ENCODE data around the gene CDH13.

The CDH13 gene

DNA sequence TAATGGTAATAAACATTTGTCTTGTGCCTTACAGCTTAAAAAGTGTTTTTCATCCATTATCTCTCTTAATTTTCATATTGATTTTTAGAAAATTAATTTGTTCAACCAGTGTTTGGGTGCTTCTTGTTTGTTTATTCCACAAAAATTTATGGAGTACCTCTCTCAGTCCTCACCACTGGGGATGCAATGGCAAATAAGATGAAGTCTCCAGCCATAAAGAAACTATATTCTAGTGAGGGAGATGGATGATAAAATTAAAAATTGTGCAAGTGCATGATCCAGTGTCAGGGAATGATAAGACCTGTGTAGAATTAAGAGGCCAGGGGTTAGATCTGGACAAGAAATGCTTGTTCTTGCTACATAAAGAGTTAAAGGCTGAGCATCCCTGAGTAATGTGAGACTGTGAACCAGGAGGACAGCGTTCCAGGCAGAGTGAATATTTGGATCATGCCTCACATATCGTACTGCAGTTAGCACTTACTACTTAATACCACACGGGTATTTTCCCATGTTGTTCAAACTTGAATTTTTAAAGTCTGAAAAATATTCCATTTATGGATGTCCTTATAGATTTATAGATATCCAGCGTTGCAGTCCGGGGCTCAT lies 645.3 kb downstream of the CDH13 start:
- Histone ChIP-seq H3K27me3 (ENCODE audit: insufficient read depth, poor library complexity, severe bottlenecking) (no peaks in the 10 kb centered on the region), H3K4me3 (replicated peaks; ENCODE audit: insufficient read depth, low read length) (no peak overlapping the region), H3K27ac (replicated peaks) (no peak overlapping the region)
- DNase-seq (ENCODE audit: low read depth in 1 of 2, low spot score in 1 of 2): no peak
- TF ChIP-seq, protein P1, sequence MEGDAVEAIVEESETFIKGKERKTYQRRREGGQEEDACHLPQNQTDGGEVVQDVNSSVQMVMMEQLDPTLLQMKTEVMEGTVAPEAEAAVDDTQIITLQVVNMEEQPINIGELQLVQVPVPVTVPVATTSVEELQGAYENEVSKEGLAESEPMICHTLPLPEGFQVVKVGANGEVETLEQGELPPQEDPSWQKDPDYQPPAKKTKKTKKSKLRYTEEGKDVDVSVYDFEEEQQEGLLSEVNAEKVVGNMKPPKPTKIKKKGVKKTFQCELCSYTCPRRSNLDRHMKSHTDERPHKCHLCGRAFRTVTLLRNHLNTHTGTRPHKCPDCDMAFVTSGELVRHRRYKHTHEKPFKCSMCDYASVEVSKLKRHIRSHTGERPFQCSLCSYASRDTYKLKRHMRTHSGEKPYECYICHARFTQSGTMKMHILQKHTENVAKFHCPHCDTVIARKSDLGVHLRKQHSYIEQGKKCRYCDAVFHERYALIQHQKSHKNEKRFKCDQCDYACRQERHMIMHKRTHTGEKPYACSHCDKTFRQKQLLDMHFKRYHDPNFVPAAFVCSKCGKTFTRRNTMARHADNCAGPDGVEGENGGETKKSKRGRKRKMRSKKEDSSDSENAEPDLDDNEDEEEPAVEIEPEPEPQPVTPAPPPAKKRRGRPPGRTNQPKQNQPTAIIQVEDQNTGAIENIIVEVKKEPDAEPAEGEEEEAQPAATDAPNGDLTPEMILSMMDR (IDR thresholded peaks at IDR 0.05; ENCODE audit: insufficient read depth, low read length): no peak
- TF ChIP-seq SPI1 (IDR thresholded peaks at IDR 0.05; ENCODE audit: borderline replicate concordance, low read depth): no peak
- TF ChIP-seq, protein P2, sequence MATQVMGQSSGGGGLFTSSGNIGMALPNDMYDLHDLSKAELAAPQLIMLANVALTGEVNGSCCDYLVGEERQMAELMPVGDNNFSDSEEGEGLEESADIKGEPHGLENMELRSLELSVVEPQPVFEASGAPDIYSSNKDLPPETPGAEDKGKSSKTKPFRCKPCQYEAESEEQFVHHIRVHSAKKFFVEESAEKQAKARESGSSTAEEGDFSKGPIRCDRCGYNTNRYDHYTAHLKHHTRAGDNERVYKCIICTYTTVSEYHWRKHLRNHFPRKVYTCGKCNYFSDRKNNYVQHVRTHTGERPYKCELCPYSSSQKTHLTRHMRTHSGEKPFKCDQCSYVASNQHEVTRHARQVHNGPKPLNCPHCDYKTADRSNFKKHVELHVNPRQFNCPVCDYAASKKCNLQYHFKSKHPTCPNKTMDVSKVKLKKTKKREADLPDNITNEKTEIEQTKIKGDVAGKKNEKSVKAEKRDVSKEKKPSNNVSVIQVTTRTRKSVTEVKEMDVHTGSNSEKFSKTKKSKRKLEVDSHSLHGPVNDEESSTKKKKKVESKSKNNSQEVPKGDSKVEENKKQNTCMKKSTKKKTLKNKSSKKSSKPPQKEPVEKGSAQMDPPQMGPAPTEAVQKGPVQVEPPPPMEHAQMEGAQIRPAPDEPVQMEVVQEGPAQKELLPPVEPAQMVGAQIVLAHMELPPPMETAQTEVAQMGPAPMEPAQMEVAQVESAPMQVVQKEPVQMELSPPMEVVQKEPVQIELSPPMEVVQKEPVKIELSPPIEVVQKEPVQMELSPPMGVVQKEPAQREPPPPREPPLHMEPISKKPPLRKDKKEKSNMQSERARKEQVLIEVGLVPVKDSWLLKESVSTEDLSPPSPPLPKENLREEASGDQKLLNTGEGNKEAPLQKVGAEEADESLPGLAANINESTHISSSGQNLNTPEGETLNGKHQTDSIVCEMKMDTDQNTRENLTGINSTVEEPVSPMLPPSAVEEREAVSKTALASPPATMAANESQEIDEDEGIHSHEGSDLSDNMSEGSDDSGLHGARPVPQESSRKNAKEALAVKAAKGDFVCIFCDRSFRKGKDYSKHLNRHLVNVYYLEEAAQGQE (IDR thresholded peaks at IDR 0.05; ENCODE audit: insufficient replicate concordance, low read depth): no peak

DNA sequence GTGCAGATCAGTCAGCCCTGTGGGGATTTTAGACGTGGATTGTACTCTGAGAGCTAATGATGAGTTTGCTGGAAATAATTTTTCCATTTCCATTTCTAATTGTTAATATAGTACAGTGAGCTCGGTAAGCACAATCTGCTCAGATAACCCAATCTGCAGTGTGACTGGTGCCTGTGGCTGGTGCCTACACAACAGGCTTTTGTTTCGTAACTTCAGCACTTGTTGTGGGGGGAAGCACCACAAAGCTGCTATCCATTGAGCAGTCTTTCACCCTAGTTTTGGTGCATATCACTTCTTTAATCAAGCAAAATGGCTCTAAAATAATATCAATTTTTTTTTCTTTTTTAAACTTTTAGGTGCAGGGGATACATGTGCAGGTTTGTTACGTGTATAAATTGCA lies 646.1 kb downstream of the CDH13 start:
- no peak for DNase-seq (ENCODE audit: low read depth in 1 of 2, low spot score in 1 of 2)

DNA sequence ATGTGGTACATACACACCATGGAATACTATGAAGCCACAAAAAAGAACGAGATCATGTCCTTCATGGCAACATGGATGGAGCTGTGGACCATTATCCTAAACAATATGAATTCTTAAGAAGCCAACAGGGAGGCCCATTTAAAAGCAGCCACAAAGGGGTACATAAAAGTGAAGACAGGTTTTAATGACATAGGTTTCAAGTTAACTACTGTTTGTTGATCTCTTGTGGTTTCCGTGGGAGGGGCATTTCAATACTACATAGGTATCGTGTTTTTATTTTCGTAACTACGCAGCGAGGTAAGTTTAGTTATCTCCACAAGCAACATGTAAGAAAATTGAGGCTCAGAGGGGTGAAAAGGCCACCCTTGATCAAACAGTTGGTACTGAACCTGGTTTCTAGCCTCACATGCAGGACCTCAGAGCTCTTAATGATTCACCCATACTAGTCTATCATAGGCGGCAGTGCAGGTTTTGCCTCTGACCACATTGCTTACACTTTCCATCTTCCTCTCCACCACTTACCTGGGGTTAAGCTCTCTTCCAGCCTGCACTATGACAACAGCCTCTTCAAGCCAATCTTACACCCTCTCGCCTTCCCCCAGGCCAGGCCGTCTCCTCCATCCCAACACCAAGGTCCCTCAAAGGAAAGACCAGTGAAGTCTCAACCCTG lies 646.9 kb downstream of the CDH13 start:
- DNase-seq (ENCODE audit: low read depth in 1 of 2, low spot score in 1 of 2): no peak
- no peak overlapping the region for H3K4me3 ChIP-seq (replicated peaks; ENCODE audit: insufficient read depth, low read length)
- no peak overlapping the region for H3K27ac ChIP-seq (replicated peaks)
- TF ChIP-seq, protein P1 (IDR thresholded peaks at IDR 0.05; ENCODE audit: insufficient read depth, low read length): no peak
- TF ChIP-seq GABPA (IDR thresholded peaks at IDR 0.05; ENCODE audit: low read depth) (no peak), POLR2AphosphoS5 (IDR thresholded peaks at IDR 0.05; ENCODE audit: low read depth) (no peak), SPI1 (IDR thresholded peaks at IDR 0.05; ENCODE audit: borderline replicate concordance, low read depth) (no peak)
- TF ChIP-seq, protein P2 (IDR thresholded peaks at IDR 0.05; ENCODE audit: insufficient replicate concordance, low read depth): no peak
- H3K27me3 ChIP-seq (ENCODE audit: insufficient read depth, poor library complexity, severe bottlenecking): no peaks in the 10 kb centered on the region

More for the DNA sequence above, 646.1 kb downstream of the CDH13 start:
- H3K27ac ChIP-seq (replicated peaks): no peak overlapping the region
- H3K27me3 ChIP-seq (ENCODE audit: insufficient read depth, poor library complexity, severe bottlenecking): no peaks in the 10 kb centered on the region
- no peak overlapping the region for H3K4me3 ChIP-seq (replicated peaks; ENCODE audit: insufficient read depth, low read length)
- TF ChIP-seq POLR2AphosphoS5 (IDR thresholded peaks at IDR 0.05; ENCODE audit: low read depth): no peak

DNA sequence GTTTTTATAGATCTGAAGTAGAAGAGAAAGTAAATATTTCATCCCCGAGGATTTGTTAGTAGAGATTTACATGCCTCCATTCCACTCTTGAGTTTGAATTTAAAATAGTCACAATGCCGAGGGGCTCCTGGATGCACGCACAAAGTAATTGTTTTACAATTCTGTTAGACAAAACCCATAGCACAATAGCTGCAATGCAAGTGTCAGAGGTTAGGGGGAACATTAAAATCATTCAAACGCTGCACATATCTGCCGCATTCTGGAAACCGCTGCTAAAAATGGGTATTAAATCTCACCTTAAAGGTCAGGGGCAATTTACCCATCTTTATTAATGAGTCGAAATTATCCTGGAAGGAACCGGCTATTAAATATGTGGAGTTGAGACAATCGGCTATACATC lies 652.5 kb downstream of the CDH13 start:
- no peak for DNase-seq (ENCODE audit: low read depth in 1 of 2, low spot score in 1 of 2)
- TF ChIP-seq SPI1 (IDR thresholded peaks at IDR 0.05; ENCODE audit: borderline replicate concordance, low read depth) (no peak), GABPA (IDR thresholded peaks at IDR 0.05; ENCODE audit: low read depth) (no peak), POLR2AphosphoS5 (IDR thresholded peaks at IDR 0.05; ENCODE audit: low read depth) (no peak)
- TF ChIP-seq, protein P1 (IDR thresholded peaks at IDR 0.05; ENCODE audit: insufficient read depth, low read length): no peak
- no peaks in the 10 kb centered on the region for H3K27me3 ChIP-seq (ENCODE audit: insufficient read depth, poor library complexity, severe bottlenecking)
- no peak overlapping the region for H3K27ac ChIP-seq (replicated peaks)
- no peak overlapping the region for H3K4me3 ChIP-seq (replicated peaks; ENCODE audit: insufficient read depth, low read length)
